B cell (primary cell): Measurements from ENCODE around the gene CEMIP2. TPM values are rescaled to one million over a fixed set of nuclear protein-coding genes. Genes with fewer than 3 reads are reported as not detected.

Experiments used
- ATAC-seq: fragments of 200-7000 bp; cut with Tn5 transposase; one replicate; pipeline ENCODE4 v1.10.0; 2021; ENCODE audit warnings: low read depth, mild to moderate bottlenecking, moderate number of reproducible peaks, moderate library complexity
- CTCF ChIA-PET: fragments of 350-600 bp; sonication (Branson Sonifier 250); formaldehyde crosslinking; loops from one replicate; lab custom pipeline; 2021; ENCODE audit warnings: antibody characterized with exemption, inconsistent platforms; lab: Charles Lee
- POLR2A ChIA-PET: fragments of 350-600 bp; sonication (Branson Sonifier 250); formaldehyde crosslinking; loops from one replicate; lab custom pipeline; 2021; ENCODE audit warnings: antibody characterized with exemption; lab: Charles Lee
- DNase-seq: peaks from one replicate; pipeline ENCODE4 v3.0.0; 2013
- H2AFZ ChIP-seq: 2 replicates; pipeline ENCODE4 v1.6.1; 2012; ENCODE audit warnings: mild to moderate bottlenecking, low read depth, low read length; ENCODE audit not compliant: insufficient read depth, poor library complexity, severe bottlenecking
- H3K27ac ChIP-seq, 2 donors: 1 replicate in 1 of 2; 2 replicates in 1 of 2; pipeline ENCODE4 v1.5.1; 2012 to 2013; ENCODE audit warnings: low read length in 2 of 2, mild to moderate bottlenecking in 2 of 2, moderate library complexity in 1 of 2
- H3K27me3 ChIP-seq, 4 experiments: fragments of 200-600 bp in 1 of 4; sonication (generic) in 1 of 4; replicated peaks in 1 of 4; 1 replicate in 2 of 4; 2 replicates in 2 of 4; pipeline versions ENCODE4 v1.6.1 to v1.7.0; 2013 to 2016; ENCODE audit warnings: low read length in 3 of 4, mild to moderate bottlenecking in 2 of 4, mixed read lengths in 1 of 4, moderate library complexity in 1 of 4; ENCODE audit not compliant: insufficient read depth in 4 of 4, control insufficient read depth in 3 of 4; ENCODE audit errors: control extremely low read depth in 1 of 4
- H3K36me3 ChIP-seq, 2 experiments: replicated peaks in 1 of 2; 1 replicate in 1 of 2; 2 replicates in 1 of 2; pipeline versions ENCODE4 v1.6.1 to v1.7.1; 2013; ENCODE audit warnings: low read length in 1 of 2; ENCODE audit not compliant: insufficient read depth in 2 of 2, control insufficient read depth in 1 of 2; ENCODE audit errors: control extremely low read depth in 1 of 2, extremely low read depth in 1 of 2
- H3K4me1 ChIP-seq, 2 donors: fragments of 200-600 bp in 1 of 2; sonication (generic) in 1 of 2; 1 replicate in 1 of 2; 2 replicates in 1 of 2; pipeline versions ENCODE4 v1.5.1 to v1.6.1; 2013 to 2017; ENCODE audit warnings: low read length in 2 of 2; ENCODE audit not compliant: control insufficient read depth in 2 of 2, insufficient read depth in 2 of 2
- H3K4me2 ChIP-seq: replicated peaks from 2 replicates; pipeline ENCODE3; 2012; ENCODE audit warnings: mild to moderate bottlenecking, low read depth, low read length; ENCODE audit not compliant: poor library complexity, severe bottlenecking
- H3K4me3 ChIP-seq, 5 experiments: fragments of 200-600 bp in 1 of 5; sonication (generic) in 1 of 5; 1 replicate in 3 of 5; 2 replicates in 2 of 5; pipeline versions ENCODE4 v1.5.1 to v1.7.0; 2011 to 2016; ENCODE audit warnings: low read length in 4 of 5, mild to moderate bottlenecking in 4 of 5, low read depth in 2 of 5, control low read depth in 1 of 5, moderate library complexity in 1 of 5; ENCODE audit not compliant: insufficient read depth in 1 of 5; ENCODE audit errors: control extremely low read depth in 1 of 5, extremely low read depth in 1 of 5
- H3K79me2 ChIP-seq: fragments of 200-600 bp; sonication (generic); one replicate; pipeline ENCODE4 v1.6.0; 2016; ENCODE audit warnings: low read length; ENCODE audit not compliant: control insufficient read depth, insufficient read depth
- H3K9ac ChIP-seq: fragments of 200-600 bp; sonication (generic); 2 replicates; pipeline ENCODE4 v1.6.1; 2017; ENCODE audit warnings: mild to moderate bottlenecking, low read length, moderate library complexity
- H3K9me3 ChIP-seq, 3 donors: one replicate each; pipeline versions ENCODE4 v1.6.1 to v1.7.1; 2013; ENCODE audit warnings: low read length in 2 of 3; ENCODE audit not compliant: control insufficient read depth in 2 of 3, insufficient read depth in 1 of 3; ENCODE audit errors: control extremely low read depth in 1 of 3
- H4K20me1 ChIP-seq: 2 replicates; pipeline ENCODE4 v1.6.0; 2012; ENCODE audit warnings: mild to moderate bottlenecking, low read length; ENCODE audit not compliant: insufficient read depth, control insufficient read depth, poor library complexity, severe bottlenecking
- H3K27ac Mint-ChIP-seq: one replicate; pipeline ENCODE4 v1.8.0; 2021; ENCODE audit warnings: mixed read lengths
- H3K27me3 Mint-ChIP-seq: one replicate; pipeline ENCODE4 v1.8.0; 2021; ENCODE audit warnings: mixed read lengths
- H3K4me1 Mint-ChIP-seq: one replicate; pipeline ENCODE4 v1.8.0; 2021; ENCODE audit warnings: mixed read lengths
- H3K4me3 Mint-ChIP-seq: one replicate; pipeline ENCODE4 v1.8.0; 2021; ENCODE audit warnings: mixed read lengths
- H3K9me3 Mint-ChIP-seq: one replicate; pipeline ENCODE4 v1.8.0; 2022; ENCODE audit warnings: mixed read lengths; ENCODE audit not compliant: insufficient read depth
- CTCF ChIP-seq: fragments of 200-600 bp; IDR thresholded peaks from one replicate; pipeline ENCODE4 v1.8.0; 2022; ENCODE audit warnings: antibody characterized with exemption, mild to moderate bottlenecking
- EZH2 ChIP-seq: IDR thresholded peaks from 2 replicates; pipeline ENCODE4 v1.6.1; 2012; ENCODE audit warnings: borderline replicate concordance, low read depth, mild to moderate bottlenecking, moderate library complexity, low read length; ENCODE audit not compliant: insufficient read depth, poor library complexity, severe bottlenecking
- WGBS: methylation state at CpG from one replicate; pipeline ENCODE4 v1.1.5; 2013; ENCODE audit warnings: missing lambda C conversion rate; ENCODE audit not compliant: insufficient coverage; 5-methylcytosine and 5-hydroxymethylcytosine counted together
- intact Hi-C: fragments of 100-400 bp; cut with micrococcal nuclease; formaldehyde crosslinking; loops from one replicate; pipeline ENCODE4 v1.10.0; 2022
- polyA plus RNA-seq: library from polyadenylated mRNA; depleted of rRNA; stranded (reverse); fragments of >200 nt; gene quantifications from 2 replicates; pipeline ENCODE4 v1.2.3, GENCODE V29; 2012
- total RNA-seq, 2 donors: library from RNA; stranded (reverse); fragments of 120-200 nt in 1 of 2; gene quantifications; 1 replicate in 1 of 2; 2 replicates in 1 of 2; pipeline versions ENCODE4 v1.2.3 to v1.2.4, GENCODE V29; 2013 to 2022

The CEMIP2 gene
- total and polyA plus RNA-seq, 2 donors (not counting 1 experiment from before 2014, with no cell fraction given), result 35.4 to 90.6 TPM

GRCh38 chr9:71762900-71763653 lies 5.2 kb downstream of the CEMIP2 start:
- ATAC-seq (no peak), DNase-seq (no peak)
- ChIA-PET CTCF (no interaction called here), POLR2A (interaction anchor here (0.6 kb wide), 1 partner anchor 78 kb away, joined by 5 read pairs; no protein-coding TSS in a partner anchor)
- H4K20me1 ChIP-seq, result peaks cover 85% of the 10 kb centered on the region
- H3K9me3 Mint-ChIP-seq, result no peaks in the 10 kb centered on the region
- no peak overlapping the region for H3K27ac ChIP-seq
- no peak overlapping the region for H3K9ac ChIP-seq
- peaks cover 63 to 76% of the 10 kb centered on the region in 2 donors for H3K4me1 ChIP-seq
- H3K36me3 ChIP-seq, result peaks cover 4 to 5% of the 10 kb centered on the region in 2 experiments
- H3K4me1 Mint-ChIP-seq, result peaks cover 75% of the 10 kb centered on the region
- H2AFZ ChIP-seq, result no peak overlapping the region
- H3K4me3 ChIP-seq, result no peak overlapping the region
- H3K27me3 Mint-ChIP-seq, result no peaks in the 10 kb centered on the region
- no peak overlapping the region for H3K27ac Mint-ChIP-seq
- TF ChIP-seq EZH2 (no peak), CTCF (no peak)
- H3K9me3 ChIP-seq, result no peaks in the 10 kb centered on the region
- peak overlapping the region; percentile 4 for H3K4me2 ChIP-seq
- H3K79me2 ChIP-seq, result peaks cover 98% of the 10 kb centered on the region
- no peak overlapping the region for H3K4me3 Mint-ChIP-seq
- no CpG with 5 or more reads among the region's 2 CpGs for WGBS
- intact Hi-C loops, result no loop called here
- H3K27me3 ChIP-seq, result no peaks in the 10 kb centered on the region

DNA sequence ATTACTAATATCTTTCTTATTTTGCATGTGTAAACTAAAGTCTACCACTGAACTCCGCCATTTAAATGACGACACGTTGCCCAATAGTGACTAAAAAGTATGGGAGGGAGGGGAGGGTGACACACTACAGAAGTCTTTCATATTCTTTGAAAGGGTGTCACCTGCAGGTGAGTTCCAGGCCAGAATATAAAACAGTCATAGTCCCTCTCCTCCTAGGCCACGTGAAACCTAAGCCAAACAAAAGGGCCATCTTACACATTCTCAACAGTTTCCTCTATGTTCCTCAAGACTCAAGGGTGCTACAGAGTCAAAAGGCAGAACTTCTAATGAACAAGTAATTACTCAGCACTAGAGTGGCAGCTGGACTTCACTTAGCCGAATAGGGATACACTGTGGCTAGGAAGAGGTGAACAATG lies 6.4 kb downstream of the CEMIP2 start:
- ATAC-seq (no peak), DNase-seq (no peak)
- Histone ChIP-seq H2AFZ (no peak overlapping the region), H3K4me1 (peaks cover 55 to 74% of the 10 kb centered on the region in 2 donors), H3K9ac (no peak overlapping the region), H3K4me3 (no peak overlapping the region), H4K20me1 (peaks cover 84% of the 10 kb centered on the region), H3K36me3 (peaks cover 4 to 8% of the 10 kb centered on the region in 2 experiments), H3K9me3 (no peaks in the 10 kb centered on the region), H3K79me2 (peaks cover 98% of the 10 kb centered on the region), H3K4me2 (peak overlapping the region; percentile 12), H3K27ac (peak overlapping the region in 1 of 2 donors; percentile 36), H3K27me3 (no peaks in the 10 kb centered on the region)
- Mint-ChIP-seq H3K9me3 (no peaks in the 10 kb centered on the region), H3K27me3 (no peaks in the 10 kb centered on the region), H3K4me1 (peaks cover 77% of the 10 kb centered on the region), H3K27ac (no peak overlapping the region), H3K4me3 (no peak overlapping the region)
- WGBS, result no CpG with 5 or more reads among the region's 5 CpGs
- TF ChIP-seq CTCF, result no peak
- TF ChIP-seq EZH2, result no peak
- ChIA-PET CTCF (interaction anchor here (0.7 to 2.5 kb wide), 3 partner anchors 57 to 277 kb away, joined by 3 to 10 read pairs (median 4); no protein-coding TSS in a partner anchor), POLR2A (no interaction called here)
- intact Hi-C loops, result no loop called here
